ENCODE measurements around the gene CDK16.
A peak's percentile ranks its signal among the peaks of the same experiment; 100 is the strongest.

The CDK16 gene

GRCh38 chrX:47228550-47229270 is 10.2 kb downstream of the CDK16 start:
- DNase-seq, result no peak

GRCh38 chrX:47229427-47229826 is 10.9 kb downstream of the CDK16 start:
- no peak for DNase-seq

DNA sequence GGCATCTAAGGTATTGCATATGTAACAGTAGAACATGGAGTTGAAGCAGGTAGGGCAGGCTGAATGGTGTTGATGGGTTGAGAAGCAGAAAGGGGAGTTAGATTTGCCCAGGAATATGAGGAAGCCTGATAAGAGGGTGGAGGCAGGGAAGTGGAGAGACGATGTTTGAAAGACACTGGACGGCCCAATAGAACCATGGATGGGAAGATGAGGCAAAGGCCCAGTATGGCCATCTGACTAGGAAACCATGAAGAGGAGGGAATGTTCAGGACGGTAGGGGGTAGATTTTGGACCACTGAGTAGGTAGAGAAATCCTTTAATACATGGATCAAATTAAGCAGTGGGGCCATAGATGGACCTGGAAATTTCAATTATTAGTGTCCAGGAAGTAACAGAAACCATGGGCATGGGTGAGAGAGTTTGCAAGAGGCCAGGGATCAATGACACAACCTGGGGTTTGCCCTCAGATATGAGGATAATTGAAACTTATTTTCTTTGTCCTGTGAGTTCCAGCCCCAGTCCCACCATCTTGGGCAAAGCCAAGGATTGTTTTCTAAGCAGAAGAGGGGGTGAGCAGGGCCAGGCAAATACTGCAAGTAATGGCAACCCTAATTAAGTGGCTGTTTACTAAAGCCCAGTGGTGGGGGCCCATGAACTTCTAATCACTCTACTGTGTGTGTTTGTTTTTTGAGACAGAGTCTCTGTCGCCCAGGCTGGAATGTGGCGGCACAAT is 11.8 kb downstream of the CDK16 start:
- DNase-seq, result no peak

GRCh38 chrX:47231167-47231566 is 12.7 kb downstream of the CDK16 start:
- no peak for DNase-seq

DNA sequence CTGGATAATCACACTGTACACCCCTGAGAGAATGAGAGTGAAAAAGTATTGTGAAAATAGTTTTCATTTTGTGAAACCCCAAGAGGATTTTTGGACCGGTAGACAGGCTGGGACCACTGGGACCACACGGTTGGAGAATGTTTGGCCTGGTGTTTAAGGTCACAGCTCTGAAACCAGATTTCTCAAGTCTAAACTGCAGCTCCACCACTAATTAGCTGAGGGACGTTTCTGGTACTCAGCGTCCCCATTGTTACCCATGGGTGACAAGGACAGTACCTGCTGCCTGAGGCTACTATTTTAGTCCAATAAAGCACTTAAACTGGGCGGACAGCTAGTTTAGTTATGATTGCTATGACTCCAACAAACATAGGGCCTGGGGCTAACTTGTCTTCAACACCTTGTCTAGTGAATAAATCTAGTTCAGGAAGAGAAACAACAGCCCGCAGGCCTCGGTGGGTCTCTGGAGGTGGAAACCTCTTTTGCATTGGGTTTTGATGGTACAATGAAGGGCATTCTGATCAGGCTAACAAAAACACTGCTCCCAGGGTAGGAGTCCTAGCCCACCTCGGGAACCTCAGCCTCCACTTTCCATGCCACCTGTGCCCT is 13.8 kb downstream of the CDK16 start:
- no peak for DNase-seq

GRCh38 chrX:47232803-47233332 is 14.4 kb downstream of the CDK16 start, which contains the start of gene USP11:
USP11 (plus strand) TSS chrX:47233009; CDS start chrX:47233044, 35 bp downstream.
- DNase-seq, result no peak

DNA sequence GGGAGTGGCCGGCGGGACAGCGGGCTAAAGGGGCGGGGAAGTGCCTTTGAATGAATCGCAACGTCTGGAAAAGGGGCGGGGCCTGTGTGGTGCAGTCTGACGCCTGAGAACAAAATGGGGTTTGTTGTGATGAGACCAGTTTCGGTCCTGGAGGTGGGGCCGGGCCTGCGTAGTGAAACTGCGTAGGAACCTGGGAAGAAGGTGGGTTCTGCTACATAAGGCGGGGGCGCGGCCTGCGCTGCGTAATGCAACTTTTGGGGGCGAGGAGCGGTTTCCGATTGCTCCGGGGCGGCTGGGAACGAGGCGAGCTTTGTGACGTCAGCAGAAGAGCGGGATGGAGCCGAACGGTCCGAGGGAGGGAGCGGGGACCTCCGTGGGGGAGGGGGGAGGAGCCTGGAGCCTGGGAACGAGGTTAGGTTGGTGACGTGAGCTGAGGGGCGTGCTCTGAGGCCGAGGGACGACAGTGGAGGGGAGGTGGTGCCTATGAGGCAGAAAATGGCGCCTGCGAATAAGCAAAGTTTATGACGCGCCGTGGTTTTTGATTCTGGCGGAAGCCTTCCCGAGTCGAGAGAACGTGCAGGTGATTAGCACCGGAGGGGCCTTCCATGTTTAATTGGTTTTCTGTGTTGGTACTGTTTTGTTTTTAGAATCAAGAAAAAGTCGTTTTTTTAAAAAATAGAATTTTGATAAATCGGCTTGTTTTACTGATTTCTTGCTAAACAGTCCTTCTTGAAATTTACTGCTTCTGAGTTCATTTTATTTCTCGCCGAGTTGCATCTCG is 15.0 kb downstream of the CDK16 start:
- peak; percentile 95 for DNase-seq

GRCh38 chrX:47234583-47234982 is 16.1 kb downstream of the CDK16 start:
- no peak for DNase-seq

- no peak for DNase-seq
These were observed 17.2 kb downstream of the CDK16 start for GRCh38 chrX:47235691-47236103.

DNA sequence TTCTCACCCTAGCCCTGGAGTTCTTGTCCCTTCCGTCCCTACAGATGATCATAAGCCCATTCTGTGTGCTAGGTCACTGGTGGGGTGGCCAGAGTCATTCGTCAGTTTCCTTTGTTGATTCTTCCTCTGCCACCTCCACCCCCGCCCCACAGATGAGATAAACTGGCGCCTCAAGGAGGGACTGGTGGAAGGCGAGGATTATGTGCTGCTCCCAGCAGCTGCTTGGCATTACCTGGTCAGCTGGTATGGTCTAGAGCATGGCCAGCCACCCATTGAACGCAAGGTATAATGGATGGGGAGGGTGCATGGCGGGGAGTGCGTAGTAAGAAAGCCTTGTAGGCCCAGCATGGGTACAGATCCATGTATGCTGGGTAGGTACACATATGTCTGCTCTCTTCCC is 20.7 kb downstream of the CDK16 start:
- no peak for DNase-seq

DNA sequence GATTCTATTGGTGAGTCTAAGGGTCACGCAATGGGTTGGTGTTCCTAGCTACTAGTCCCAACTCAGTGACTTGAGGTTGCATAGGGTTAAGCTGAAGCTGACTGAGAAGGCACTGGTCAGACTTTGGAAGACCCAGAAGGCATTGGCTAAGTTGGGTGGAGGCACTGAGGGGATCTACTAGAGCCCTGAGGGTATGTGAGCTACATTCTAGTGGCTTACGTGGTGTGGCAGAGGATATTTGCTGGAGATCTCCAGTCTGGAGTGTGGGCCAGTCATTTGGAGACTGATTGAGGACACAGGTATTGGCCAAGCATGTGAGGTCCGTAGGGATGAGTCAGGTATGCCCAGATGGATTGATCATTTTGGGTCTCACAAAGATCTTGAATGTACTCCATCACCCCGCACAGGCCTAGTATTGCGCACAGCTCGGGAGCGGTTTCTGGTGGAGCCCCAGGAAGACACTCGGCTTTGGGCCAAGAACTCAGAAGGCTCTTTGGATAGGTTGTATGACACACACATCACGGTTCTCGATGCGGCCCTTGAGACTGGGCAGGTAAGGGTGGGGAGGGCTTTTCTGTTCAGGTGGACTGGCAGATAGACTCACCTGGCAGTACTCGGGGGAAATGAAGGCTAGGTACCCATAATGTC is 21.5 kb downstream of the CDK16 start:
- no peak for DNase-seq

DNA sequence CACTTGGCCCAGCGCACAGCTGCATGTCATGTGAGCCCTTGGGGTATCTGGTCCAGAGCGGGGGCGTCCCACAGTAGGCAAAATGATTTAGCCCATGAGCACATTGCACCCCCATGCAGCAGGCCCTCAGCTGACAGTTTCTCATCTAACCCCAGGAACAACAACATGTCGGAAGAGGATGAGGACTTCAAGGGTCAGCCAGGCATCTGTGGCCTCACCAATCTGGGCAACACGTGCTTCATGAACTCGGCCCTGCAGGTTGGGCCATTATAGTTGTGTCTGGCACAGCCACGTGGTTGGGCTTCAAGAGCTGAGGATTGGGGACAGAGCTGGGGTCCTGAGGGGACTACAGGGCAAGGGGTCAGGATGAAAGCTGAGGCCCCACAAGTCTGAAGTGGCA is 22.1 kb downstream of the CDK16 start:
- DNase-seq, result no peak

DNA sequence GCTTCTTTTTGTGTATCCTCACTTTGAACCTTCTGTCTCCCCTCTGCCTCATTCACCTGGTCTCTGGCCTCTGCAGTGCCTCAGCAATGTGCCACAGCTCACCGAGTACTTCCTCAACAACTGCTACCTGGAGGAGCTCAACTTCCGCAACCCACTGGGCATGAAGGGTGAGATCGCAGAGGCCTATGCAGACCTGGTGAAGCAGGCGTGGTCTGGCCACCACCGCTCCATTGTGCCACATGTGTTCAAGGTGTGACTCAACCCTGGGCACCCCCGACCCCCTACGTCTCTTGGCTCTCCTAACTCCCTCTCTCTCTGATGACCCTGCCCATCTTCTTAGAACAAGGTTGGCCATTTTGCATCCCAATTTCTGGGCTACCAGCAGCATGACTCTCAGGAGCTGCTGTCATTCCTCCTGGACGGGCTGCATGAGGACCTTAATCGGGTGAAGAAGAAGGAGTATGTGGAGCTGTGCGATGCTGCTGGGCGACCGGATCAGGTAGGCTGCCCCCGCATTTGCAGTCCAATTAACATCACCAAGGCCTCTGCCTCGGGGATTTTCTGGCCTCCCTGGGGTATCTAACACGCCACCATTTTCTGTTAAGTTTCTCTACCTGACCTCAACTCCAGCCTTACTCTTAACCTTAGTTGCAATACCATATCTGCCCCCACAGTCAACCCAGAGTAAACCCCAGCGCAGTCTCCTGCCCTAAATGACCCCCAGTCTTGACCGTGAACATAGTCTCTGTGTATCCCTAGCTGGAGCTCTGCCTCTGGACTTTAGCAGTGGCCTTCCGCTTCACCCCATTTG is 22.9 kb downstream of the CDK16 start:
- DNase-seq, result no peak

GRCh38 chrX:47242321-47242720 is 23.8 kb downstream of the CDK16 start:
- no peak for DNase-seq

GRCh38 chrX:47243351-47243750 is 24.9 kb downstream of the CDK16 start:
- DNase-seq, result no peak

GRCh38 chrX:47244676-47245075 is 26.2 kb downstream of the CDK16 start:
- no peak for DNase-seq

GRCh38 chrX:47245156-47245555 is 26.7 kb downstream of the CDK16 start:
- no peak for DNase-seq

GRCh38 chrX:47247206-47247998 is 28.9 kb downstream of the CDK16 start:
- no peak for DNase-seq

DNA sequence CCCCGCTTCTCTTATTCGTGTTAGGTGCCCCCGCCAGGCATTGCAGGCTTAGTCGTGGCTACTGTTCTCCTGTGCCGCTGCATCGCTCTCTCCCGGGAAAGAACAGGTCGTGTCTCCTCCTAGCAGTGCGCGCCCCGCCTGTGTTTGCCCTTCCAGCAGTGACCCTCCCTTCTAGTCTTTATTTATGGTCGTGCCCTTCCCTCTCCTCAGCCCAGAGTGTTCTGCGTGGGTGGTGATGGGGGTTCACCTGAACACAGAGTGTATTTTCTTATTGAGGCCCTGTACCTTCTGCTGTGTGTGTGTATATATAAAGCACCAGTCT is 29.5 kb downstream of the CDK16 start:
- no peak for DNase-seq

GRCh38 chrX:47248576-47248975 is 30.1 kb downstream of the CDK16 start:
- DNase-seq, result no peak

DNA sequence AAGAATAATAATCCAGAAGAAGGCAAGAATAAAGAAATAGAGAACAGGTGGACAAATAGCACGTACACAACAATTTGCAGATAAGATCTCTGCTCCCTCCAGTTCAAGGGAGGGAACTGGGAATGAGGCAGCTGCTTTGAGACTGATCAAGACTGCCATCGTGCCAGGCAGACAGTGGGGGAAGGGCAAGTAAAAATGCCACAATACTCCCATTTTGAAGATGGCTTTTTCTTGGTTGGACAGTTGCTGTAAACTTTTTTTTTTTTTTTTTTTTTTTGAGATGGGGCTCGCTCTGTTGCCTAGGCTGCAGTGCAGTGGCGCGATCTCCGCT is 31.5 kb downstream of the CDK16 start:
- no peak for DNase-seq

Data from NCI-H1048 (cell line).